Measurements from ENCODE around the gene MAN1A1.

MAN1A1 gene

GRCh38 chr6:119324718-119325117, 24.8 kb downstream of the MAN1A1 start:
- DNase-seq = no peak

DNA sequence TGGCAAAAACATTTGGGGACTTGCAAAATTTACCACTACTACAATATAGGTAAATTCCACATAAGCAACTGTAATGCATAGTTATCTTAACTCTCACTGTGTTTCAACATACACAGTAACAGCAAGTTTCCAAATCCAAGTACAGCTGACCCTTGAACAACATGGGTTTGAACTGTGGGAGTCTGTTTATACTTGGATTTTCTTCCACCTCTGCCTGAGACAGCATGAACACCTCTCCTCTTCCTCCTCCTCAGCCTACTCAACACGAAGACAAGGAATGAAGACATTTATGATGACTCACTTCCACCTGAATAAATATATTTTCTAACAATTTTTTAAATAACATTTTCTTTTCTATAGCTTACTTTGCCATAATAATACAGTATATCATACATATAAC, 25.6 kb downstream of the MAN1A1 start:
- no peak for DNase-seq

- DNase-seq = no peak
Measured at GRCh38 chr6:119323478-119323877, 26.1 kb downstream of the MAN1A1 start.

DNA sequence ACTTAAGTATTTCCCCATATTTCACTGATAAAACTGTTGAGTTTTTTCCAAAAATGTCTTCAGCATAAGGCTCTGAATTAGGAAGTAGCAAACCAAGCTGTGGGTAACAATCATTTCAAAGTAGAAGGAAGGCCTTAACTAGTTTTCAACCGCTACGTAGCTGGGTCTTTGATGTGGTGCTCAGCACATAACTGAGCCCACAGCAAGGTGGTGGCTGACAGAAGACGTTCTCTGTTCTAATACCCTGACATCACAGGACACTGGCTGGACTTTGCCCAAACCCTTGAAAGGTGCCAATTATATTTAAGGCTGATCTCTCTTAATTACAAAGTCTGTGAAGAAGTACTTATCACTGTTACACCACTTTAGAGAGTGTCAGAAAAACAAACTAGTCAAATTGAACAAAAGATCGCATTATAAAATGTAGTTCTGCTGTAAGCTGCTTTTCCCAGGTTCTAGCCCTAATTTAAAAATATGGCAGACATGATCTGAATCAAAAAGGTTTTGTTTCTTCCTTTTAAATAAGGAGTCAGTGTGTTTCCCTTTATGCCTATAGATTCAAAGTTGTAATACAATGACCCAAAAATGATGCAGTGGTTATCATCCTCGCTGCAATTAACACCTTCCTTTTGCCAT, 26.7 kb downstream of the MAN1A1 start:
- DNase-seq = no peak

GRCh38 chr6:119322034-119322433, 27.5 kb downstream of the MAN1A1 start:
- DNase-seq = no peak

- DNase-seq = no peak
Measured at GRCh38 chr6:119319694-119320093, 29.9 kb downstream of the MAN1A1 start.

GRCh38 chr6:119318730-119319129, 30.8 kb downstream of the MAN1A1 start:
- no peak for DNase-seq

DNA sequence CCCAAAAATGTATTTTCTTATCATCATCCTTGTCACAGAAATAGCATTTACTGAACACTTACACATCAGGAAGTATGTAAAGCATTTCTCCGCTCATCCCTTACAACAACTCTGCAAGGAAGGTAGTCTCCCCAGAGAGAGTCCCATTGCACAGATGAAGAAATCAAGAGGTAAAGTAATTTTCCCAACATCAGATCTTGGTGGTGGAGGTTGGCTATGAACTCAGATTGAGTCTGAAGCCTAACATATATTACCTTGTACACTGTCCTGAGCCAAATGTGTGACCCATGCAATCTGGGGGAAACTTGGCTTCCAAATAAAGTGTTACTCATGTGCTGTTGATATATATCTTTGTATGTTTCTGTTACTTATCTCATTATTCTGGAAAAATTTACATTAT, 31.4 kb downstream of the MAN1A1 start:
- DNase-seq = no peak

- DNase-seq = no peak
Measured at GRCh38 chr6:119317007-119317406, 32.6 kb downstream of the MAN1A1 start.

- DNase-seq = no peak
Measured at GRCh38 chr6:119314885-119315272, 34.7 kb downstream of the MAN1A1 start.

GRCh38 chr6:119313937-119314884, 35.4 kb downstream of the MAN1A1 start:
- no peak for DNase-seq

GRCh38 chr6:119312875-119313338, 36.7 kb downstream of the MAN1A1 start:
- no peak for DNase-seq

- DNase-seq = no peak
Measured at GRCh38 chr6:119312441-119312840, 37.1 kb downstream of the MAN1A1 start.

DNA sequence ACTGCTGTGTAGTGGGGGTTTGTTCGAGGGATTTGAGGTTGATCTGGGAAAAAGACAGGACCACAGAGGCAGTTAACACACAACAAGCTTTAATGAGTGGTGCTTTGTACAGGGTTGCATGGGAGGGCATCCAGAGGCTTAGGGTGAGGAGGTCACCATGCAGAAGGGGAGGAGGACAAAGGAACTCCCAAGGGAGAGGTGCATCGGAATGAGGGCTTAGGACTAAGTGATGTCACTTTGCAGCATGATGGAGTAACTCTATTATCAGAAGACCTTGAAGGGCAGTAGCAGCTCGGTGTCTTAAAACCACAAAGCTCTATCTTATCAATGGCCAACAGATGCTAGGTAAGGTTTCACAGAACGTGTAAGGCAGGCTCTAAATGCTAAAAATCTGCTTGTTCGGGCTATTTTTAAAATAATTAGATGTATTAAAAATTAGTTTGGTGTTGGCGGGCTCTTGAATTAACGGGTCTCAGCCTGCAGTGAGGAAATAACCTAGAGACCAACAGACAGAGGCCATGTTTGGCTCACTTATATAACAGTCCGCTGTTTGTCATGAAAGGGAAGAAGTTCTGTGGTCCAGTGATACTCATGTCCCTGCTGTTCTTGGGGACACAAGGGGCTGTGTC, 37.9 kb downstream of the MAN1A1 start:
- no peak for DNase-seq

DNA sequence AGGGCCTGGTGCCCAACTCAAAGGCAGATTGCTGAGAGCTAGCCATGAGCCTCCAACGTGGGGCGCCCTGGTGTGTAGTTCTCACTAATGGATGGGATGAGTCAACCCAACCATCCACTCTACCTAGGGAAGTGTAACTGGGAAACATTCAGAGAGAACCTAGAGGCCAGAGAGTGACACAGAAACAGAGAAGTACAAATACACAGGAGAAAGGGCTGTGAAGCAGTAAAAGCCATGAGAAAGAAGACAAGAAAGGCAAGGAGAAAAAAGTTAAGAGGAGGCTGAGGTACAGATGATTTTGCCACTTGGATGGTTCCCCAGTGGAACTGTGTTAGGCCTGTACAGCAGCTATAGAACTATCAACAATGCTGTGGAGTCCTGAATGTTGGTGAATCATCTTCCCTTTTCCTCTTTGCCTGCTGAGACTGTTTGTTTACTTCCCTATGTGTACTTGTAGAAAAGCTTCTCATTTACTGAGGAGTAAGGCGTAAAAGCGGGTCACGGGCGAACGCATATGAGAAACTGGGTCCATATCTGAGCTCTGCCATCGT, 39.0 kb downstream of the MAN1A1 start:
- DNase-seq = no peak

DNA sequence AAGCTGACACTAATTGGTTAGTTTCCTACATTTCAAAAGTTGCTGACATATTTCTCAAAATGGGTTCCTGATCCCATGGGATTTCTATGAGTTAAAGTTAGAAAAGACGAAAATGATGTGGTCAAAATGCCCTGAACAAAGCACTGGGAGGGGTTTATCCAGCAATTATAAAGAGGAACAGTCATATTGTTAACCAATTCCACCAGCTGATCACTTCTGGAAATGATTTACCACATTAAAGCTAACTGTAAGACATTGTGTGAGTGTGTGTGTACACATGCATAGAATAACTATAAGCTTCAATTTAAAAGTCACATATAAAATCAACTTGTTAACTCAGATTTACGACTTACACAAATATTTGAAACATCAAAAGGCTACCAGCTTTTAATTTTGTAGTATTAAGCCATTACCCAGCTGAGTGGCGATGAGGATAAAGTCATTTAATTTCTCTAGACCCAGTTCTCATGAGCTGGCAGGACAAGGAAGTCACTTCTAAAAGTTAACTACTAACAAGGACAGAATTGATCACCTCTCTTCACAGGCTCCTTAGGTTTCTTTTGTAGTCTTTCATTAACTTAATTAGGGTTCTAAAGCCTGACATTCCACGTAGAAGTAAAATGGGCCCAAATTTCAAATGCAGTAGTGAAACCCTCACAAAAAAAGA, 40.4 kb downstream of the MAN1A1 start:
- DNase-seq = no peak

- no peak for DNase-seq
Measured at GRCh38 chr6:119308048-119308570, 41.5 kb downstream of the MAN1A1 start.

DNA sequence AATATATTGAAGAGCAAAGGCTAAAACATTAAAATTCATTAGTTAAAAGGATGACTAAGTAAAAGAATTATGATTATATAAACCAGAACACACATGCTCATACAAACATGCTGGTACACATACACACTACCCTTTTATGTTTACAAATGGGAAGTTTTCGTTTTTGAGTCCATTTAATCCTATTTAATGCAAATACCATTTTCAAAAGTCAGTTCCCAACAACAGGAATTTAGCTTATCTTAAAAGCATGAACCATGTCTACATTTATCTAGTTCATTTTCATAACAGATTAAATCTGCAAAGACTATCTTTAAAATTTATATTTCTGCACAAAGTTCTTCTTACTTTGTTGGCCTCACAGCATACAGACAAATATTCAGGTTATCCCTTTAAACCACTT, 42.5 kb downstream of the MAN1A1 start:
- DNase-seq = no peak

DNA sequence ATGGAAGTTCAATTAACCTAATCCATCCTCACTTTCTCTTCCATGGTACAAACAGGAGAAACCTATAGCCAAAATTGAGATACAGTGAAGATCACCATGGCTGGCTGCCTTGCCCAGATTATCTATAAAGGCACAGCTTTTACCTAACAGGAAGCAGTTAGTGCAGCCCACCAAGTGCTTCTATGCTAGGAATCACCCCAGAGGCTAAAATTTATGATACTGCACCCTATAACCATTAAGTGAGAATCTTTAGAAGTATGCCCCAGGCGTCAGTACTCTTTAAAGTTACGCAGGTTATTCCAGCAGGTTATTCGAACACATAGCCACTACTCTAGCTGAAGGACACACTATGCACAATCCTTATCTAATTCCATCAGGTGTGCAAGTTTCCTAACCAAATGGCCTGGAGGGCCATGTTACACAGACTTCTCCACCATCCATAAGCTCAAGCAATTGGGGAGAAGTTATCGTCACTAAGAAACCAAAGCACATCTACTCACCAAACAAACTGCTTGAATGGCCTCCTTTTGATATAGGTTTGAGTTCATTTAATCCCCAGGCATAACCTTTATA, 43.1 kb downstream of the MAN1A1 start:
- DNase-seq = no peak

GRCh38 chr6:119303164-119303887, 46.2 kb downstream of the MAN1A1 start:
- no peak for DNase-seq

GRCh38 chr6:119301429-119301828, 48.1 kb downstream of the MAN1A1 start:
- no peak for DNase-seq

DNA sequence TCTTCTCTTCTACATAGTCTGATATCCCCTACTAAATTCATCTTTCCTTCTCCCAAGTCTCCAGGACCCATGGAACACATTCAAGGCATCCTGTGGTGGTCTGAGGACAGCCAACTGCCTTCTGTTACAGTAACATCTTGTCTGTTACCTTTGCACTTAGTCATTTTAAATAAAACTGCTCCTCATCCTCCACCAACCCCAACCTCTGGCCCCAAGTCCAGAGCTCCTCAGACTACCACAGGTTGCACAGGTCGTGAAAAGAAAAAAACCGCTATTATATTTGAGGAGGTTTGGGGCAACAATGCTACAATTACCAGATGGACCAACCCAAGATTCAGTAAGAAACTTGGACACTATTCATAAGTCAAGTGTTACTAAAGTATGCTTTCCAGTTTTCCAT, 49.9 kb downstream of the MAN1A1 start:
- DNase-seq = no peak

Measured in activated CD4-positive, alpha-beta T cell treated with anti-CD3 and anti-CD28 coated beads for 1 hour (primary cell).